Stimulated activated CD8-positive, alpha-beta memory T cell treated with anti-CD3 and anti-CD28 coated beads, Interleukin-12 subunit alpha, Interleukin-12 subunit beta, amount 100 ng/mL, for 24 hours (primary cell): Measurements from ENCODE around the gene PRKG1.
"Not testable (repeated sequence)": the region's sequence is repeated elsewhere in the genome, so short reads cannot be mapped to it uniquely, and the experiment has no call there.

Experiments used
- DNase-seq: peaks from one replicate; pipeline ENCODE4 v3.0.0-alpha.2; 2020; ENCODE audit errors: extremely low read depth

The PRKG1 gene

GRCh38 chr10:51117053-51117660 is 42.9 kb downstream of the PRKG1 start:
- no peak for DNase-seq

GRCh38 chr10:51117794-51118193 is 43.5 kb downstream of the PRKG1 start:
- DNase-seq: no peak

- DNase-seq: no peak
These were observed 45.2 kb downstream of the PRKG1 start for GRCh38 chr10:51119441-51119840.

GRCh38 chr10:51121861-51122260 is 47.6 kb downstream of the PRKG1 start:
- DNase-seq: no peak

GRCh38 chr10:51124852-51125251 is 50.6 kb downstream of the PRKG1 start:
- DNase-seq: no peak

- no peak for DNase-seq
These were observed 51.2 kb downstream of the PRKG1 start for GRCh38 chr10:51125518-51125917.

GRCh38 chr10:51129946-51130544 is 55.8 kb downstream of the PRKG1 start:
- DNase-seq: no peak

- no peak for DNase-seq
These were observed 63.7 kb downstream of the PRKG1 start for GRCh38 chr10:51137756-51138529.

GRCh38 chr10:51139176-51139575 is 64.9 kb downstream of the PRKG1 start:
- no peak for DNase-seq

- DNase-seq: no peak
These were observed 66.7 kb downstream of the PRKG1 start for GRCh38 chr10:51141010-51141409.

- no peak for DNase-seq
These were observed 70.0 kb downstream of the PRKG1 start for GRCh38 chr10:51144161-51144781.

GRCh38 chr10:51145375-51145774 is 71.1 kb downstream of the PRKG1 start:
- no peak for DNase-seq

- no peak for DNase-seq
These were observed 73.5 kb downstream of the PRKG1 start for GRCh38 chr10:51147644-51148399.

GRCh38 chr10:51156926-51157325 is 82.6 kb downstream of the PRKG1 start:
- DNase-seq: no peak

- DNase-seq: no peak
These were observed 84.5 kb downstream of the PRKG1 start for GRCh38 chr10:51158832-51159231.

GRCh38 chr10:51159841-51160240 is 85.6 kb downstream of the PRKG1 start:
- no peak for DNase-seq

GRCh38 chr10:51162002-51162401 is 87.7 kb downstream of the PRKG1 start:
- DNase-seq: no peak

- DNase-seq: not testable (repeated sequence)
These were observed 89.2 kb downstream of the PRKG1 start for GRCh38 chr10:51163380-51164049.

GRCh38 chr10:51168086-51168815 is 94.0 kb downstream of the PRKG1 start:
- no peak for DNase-seq

- DNase-seq: no peak
These were observed 94.8 kb downstream of the PRKG1 start for GRCh38 chr10:51169111-51169510.
